Measurements from ENCODE around the gene WNT11. TPM values are rescaled to one million over a fixed set of nuclear protein-coding genes. Genes with fewer than 3 reads are reported as not detected.

The WNT11 gene
- total RNA-seq, 3 donors from 2014 or later (not counting 1 experiment from before 2014, with no cell fraction given): 0.47 to 1.3 (median 0.80) TPM

GRCh38 chr11:76237914-76238313 is 31.6 kb upstream of the WNT11 start:
- Histone ChIP-seq H3K27me3 (ENCODE audit: control insufficient read depth, insufficient read depth, low read length) (no peaks in the 10 kb centered on the region), H3K4me1 (ENCODE audit: control insufficient read depth, insufficient read depth, low read length) (peaks cover 31% of the 10 kb centered on the region), H3K27ac (ENCODE audit: low read length) (no peak overlapping the region), H3K36me3 (ENCODE audit: control insufficient read depth, insufficient read depth, low read length) (no peaks in the 10 kb centered on the region), H3K9me3 (ENCODE audit: control insufficient read depth, insufficient read depth, low read length) (no peaks in the 10 kb centered on the region), H3K4me3 (ENCODE audit: low read length) (no peak overlapping the region)
- DNase-seq (peak in 1 of 2 donors; percentile 35), ATAC-seq (no peak)
- H3K4me1 Mint-ChIP-seq: peaks cover 20 to 31% of the 10 kb centered on the region in 2 donors
- H3K36me3 Mint-ChIP-seq: no peaks in the 10 kb centered on the region
- no peak for TF ChIP-seq CTCF (IDR thresholded peaks at IDR 0.05)
- no peak overlapping the region for H3K27ac Mint-ChIP-seq
- H3K27me3 Mint-ChIP-seq (ENCODE audit: low read depth in 2 of 2): peaks cover 0 to 5% of the 10 kb centered on the region in 2 donors
- no peaks in the 10 kb centered on the region for H3K9me3 Mint-ChIP-seq
- intact Hi-C loops (cut with micrococcal nuclease): loop anchor here (10.0 kb wide), 1 partner anchor 423 kb away; the partner anchor contains the start of gene UVRAG
- H3K4me3 Mint-ChIP-seq: peak overlapping the region; percentile 55

- Histone ChIP-seq H3K27ac (ENCODE audit: low read length) (no peak overlapping the region), H3K4me3 (ENCODE audit: low read length) (no peak overlapping the region), H3K9me3 (ENCODE audit: control insufficient read depth, insufficient read depth, low read length) (no peaks in the 10 kb centered on the region), H3K36me3 (ENCODE audit: control insufficient read depth, insufficient read depth, low read length) (no peaks in the 10 kb centered on the region), H3K4me1 (ENCODE audit: control insufficient read depth, insufficient read depth, low read length) (peaks cover 39% of the 10 kb centered on the region), H3K27me3 (ENCODE audit: control insufficient read depth, insufficient read depth, low read length) (no peaks in the 10 kb centered on the region)
- no peaks in the 10 kb centered on the region for H3K36me3 Mint-ChIP-seq
- peak overlapping the region; percentile 93 for H3K4me3 Mint-ChIP-seq
- H3K4me1 Mint-ChIP-seq: peaks cover 22 to 36% of the 10 kb centered on the region in 2 donors
- DNase-seq (no peak), ATAC-seq (no peak)
- TF ChIP-seq CTCF (IDR thresholded peaks at IDR 0.05): no peak
- H3K27me3 Mint-ChIP-seq (ENCODE audit: low read depth in 2 of 2): peaks cover 0 to 8% of the 10 kb centered on the region in 2 donors
- peak overlapping the region; percentile 95 to 97 for H3K27ac Mint-ChIP-seq
- 92% methylated on average over 8 of the region's 8 CpGs for WGBS (ENCODE audit: insufficient coverage)
- intact Hi-C loops (cut with micrococcal nuclease): loop anchor here (10.0 kb wide), 1 partner anchor 422 kb away; the partner anchor contains the start of gene UVRAG
- no peaks in the 10 kb centered on the region for H3K9me3 Mint-ChIP-seq
Observed at GRCh38 chr11:76237000-76237649, 30.8 kb upstream of the WNT11 start.

- H3K4me3 Mint-ChIP-seq: peak overlapping the region; percentile 93
- Histone ChIP-seq H3K36me3 (ENCODE audit: control insufficient read depth, insufficient read depth, low read length) (no peaks in the 10 kb centered on the region), H3K27me3 (ENCODE audit: control insufficient read depth, insufficient read depth, low read length) (no peaks in the 10 kb centered on the region), H3K4me1 (ENCODE audit: control insufficient read depth, insufficient read depth, low read length) (peaks cover 46% of the 10 kb centered on the region), H3K27ac (ENCODE audit: low read length) (no peak overlapping the region), H3K9me3 (ENCODE audit: control insufficient read depth, insufficient read depth, low read length) (no peaks in the 10 kb centered on the region), H3K4me3 (ENCODE audit: low read length) (peak overlapping the region; percentile 96)
- TF ChIP-seq CTCF (IDR thresholded peaks at IDR 0.05): no peak
- DNase-seq (peak; percentile 30 to 56), ATAC-seq (no peak)
- peaks cover 28 to 43% of the 10 kb centered on the region in 2 donors for H3K4me1 Mint-ChIP-seq
- intact Hi-C loops (cut with micrococcal nuclease): loop anchor here (10.0 kb wide), 1 partner anchor 422 kb away; the partner anchor contains the start of gene UVRAG
- H3K27me3 Mint-ChIP-seq (ENCODE audit: low read depth in 2 of 2): peaks cover 0 to 10% of the 10 kb centered on the region in 2 donors
- WGBS (ENCODE audit: insufficient coverage): 6% methylated on average over 44 of the region's 44 CpGs
- peak overlapping the region; percentile 95 to 97 for H3K27ac Mint-ChIP-seq
- H3K9me3 Mint-ChIP-seq: no peaks in the 10 kb centered on the region
- H3K36me3 Mint-ChIP-seq: no peaks in the 10 kb centered on the region
Observed at GRCh38 chr11:76236092-76236999, 30.0 kb upstream of the WNT11 start.

All from natural killer cell (primary cell).